Measurements from ENCODE around the gene SEMA4D.

The SEMA4D gene

GRCh38 chr9:89312222-89312571 is 185.7 kb downstream of the SEMA4D start:
- no peak for DNase-seq
- no peaks in the 10 kb centered on the region for H3K9me3 Mint-ChIP-seq
- TF ChIP-seq CTCF (IDR thresholded peaks at IDR 0.05), result no peak
- no peaks in the 10 kb centered on the region for H3K27me3 Mint-ChIP-seq (ENCODE audit: low read depth, poor library complexity)
- peaks cover 67% of the 10 kb centered on the region for H3K4me1 Mint-ChIP-seq
- H3K4me3 Mint-ChIP-seq, result peak overlapping the region; percentile 95
- H3K36me3 Mint-ChIP-seq (ENCODE audit: low read depth), result peaks cover 31% of the 10 kb centered on the region
- peak overlapping the region; percentile 85 for H3K27ac Mint-ChIP-seq

- peaks cover 26% of the 10 kb centered on the region for H3K36me3 Mint-ChIP-seq (ENCODE audit: low read depth)
- no peaks in the 10 kb centered on the region for H3K9me3 Mint-ChIP-seq
- no peaks in the 10 kb centered on the region for H3K27me3 Mint-ChIP-seq (ENCODE audit: low read depth, poor library complexity)
- DNase-seq, result peak; percentile 57
- peaks cover 61% of the 10 kb centered on the region for H3K4me1 Mint-ChIP-seq
- peak overlapping the region; percentile 100 for H3K27ac Mint-ChIP-seq
- no peak for TF ChIP-seq CTCF (IDR thresholded peaks at IDR 0.05)
- H3K4me3 Mint-ChIP-seq, result peak overlapping the region; percentile 95
Measured at GRCh38 chr9:89311346-89312221, 186.3 kb downstream of the SEMA4D start.

All from nephron progenitor cell (in vitro differentiated cells).